GM12892 (cell line): ENCODE measurements around the gene AKR1E2.

Experiments used
- POLR2A ChIP-seq: IDR thresholded peaks from 2 replicates; pipeline ENCODE4 v1.6.1; 2011; ENCODE audit warnings: low read depth, low read length, control low read depth
- POLR2AphosphoS5 ChIP-seq: IDR thresholded peaks from 2 replicates; pipeline ENCODE4 v1.6.1; 2011; ENCODE audit warnings: low read depth, low read length, control low read depth

DNA sequence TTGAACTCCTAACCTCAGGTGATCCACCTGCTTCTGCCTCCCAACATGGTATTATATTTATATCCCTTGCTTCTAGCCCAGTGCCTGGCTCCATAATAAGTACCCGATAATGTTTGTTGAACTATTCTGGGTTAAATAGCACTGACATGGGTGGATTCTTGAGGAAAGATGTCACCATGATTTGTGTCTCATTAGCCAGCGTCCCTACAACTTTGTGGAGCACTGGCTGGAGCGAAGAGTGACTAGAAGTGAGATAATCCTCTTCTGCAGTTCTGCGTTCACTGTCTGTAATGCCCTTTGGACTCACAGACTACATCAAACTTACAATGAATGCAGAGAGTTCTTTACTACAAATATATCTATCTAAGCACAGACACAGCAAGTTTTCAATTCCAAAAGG lies 16.9 kb upstream of the AKR1E2 start:
- TF ChIP-seq POLR2A (no peak), POLR2AphosphoS5 (no peak)
